ENCODE data around the gene FETUB. TPM values are rescaled to one million over a fixed set of nuclear protein-coding genes. Genes with fewer than 3 reads are reported as not detected.

The FETUB gene
- total and polyA plus RNA-seq, 2 experiments from 2014 or later = 5.8 to 7.2 TPM

DNA sequence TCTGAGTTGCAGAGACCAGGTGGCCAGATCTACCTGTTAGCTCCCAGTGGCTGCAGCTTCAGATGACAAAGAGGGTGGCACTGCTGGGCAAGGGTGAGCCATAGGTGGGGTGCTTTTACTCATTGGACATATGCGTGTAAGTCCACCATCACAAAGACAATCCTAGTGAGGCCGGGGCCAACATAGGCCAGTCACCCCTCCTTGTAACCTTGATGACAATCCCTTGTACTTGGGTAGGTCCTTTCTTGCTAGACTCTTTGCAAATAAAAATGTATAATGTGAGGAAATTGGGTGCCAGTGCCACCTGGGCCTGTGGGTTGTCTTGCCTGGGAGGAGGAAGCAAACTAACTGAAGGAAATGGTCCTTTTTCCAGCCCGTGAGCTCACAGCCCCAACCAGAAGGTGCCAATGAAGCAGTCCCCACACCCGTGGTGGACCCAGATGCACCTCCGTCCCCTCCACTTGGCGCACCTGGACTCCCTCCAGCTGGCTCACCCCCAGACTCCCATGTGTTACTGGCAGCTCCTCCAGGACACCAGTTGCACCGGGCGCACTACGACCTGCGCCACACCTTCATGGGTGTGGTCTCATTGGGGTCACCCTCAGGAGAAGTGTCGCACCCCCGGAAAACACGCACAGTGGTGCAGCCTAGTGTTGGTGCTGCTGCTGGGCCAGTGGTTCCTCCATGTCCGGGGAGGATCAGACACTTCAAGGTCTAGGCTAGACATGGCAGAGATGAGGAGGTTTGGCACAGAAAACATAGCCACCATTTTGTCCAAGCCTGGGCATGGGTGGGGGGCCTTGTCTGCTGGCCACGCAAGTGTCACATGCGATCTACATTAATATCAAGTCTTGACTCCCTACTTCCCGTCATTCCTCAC is 19.7 kb upstream of the FETUB start:
- H3K27me3 ChIP-seq = no peaks in the 10 kb centered on the region
- 88% methylated on average over 17 of the region's 17 CpGs for WGBS (ENCODE audit: low lambda C conversion rate, missing lambda C conversion rate)
- H3K9me2 ChIP-seq (replicated peaks; ENCODE audit: insufficient read depth) = no peaks in the 10 kb centered on the region
- TF ChIP-seq EZH2 (IDR thresholded peaks at IDR 0.05; ENCODE audit: borderline replicate concordance) (no peak), EZH2phosphoT487 (IDR thresholded peaks at IDR 0.05; ENCODE audit: low read depth, severe bottlenecking, unreplicated experiment) (no peak), CTCF (IDR thresholded peaks at IDR 0.05; ENCODE audit: poor library complexity) (no peak)
- H3K4me1 ChIP-seq (ENCODE audit: insufficient read depth) = no peaks in the 10 kb centered on the region
- no peaks in the 10 kb centered on the region for H4K20me1 ChIP-seq (ENCODE audit: insufficient read depth, poor library complexity, severe bottlenecking)
- H3K79me2 ChIP-seq = no peaks in the 10 kb centered on the region
- no peak overlapping the region for H3K27ac ChIP-seq
- DNase-seq (ENCODE audit: low spot score) = no peak
- H2AFZ ChIP-seq = no peak overlapping the region
- no peak overlapping the region for H3K4me3 ChIP-seq
- H3K4me2 ChIP-seq = no peak overlapping the region
- H3K9me3 ChIP-seq (ENCODE audit: low read depth) = no peaks in the 10 kb centered on the region
- H3K36me3 ChIP-seq (replicated peaks; ENCODE audit: insufficient read depth, low read depth) = no peaks in the 10 kb centered on the region

GRCh38 chr3:186621894-186622650 is 18.1 kb upstream of the FETUB start:
- Histone ChIP-seq H3K27ac (no peak overlapping the region), H3K4me1 (ENCODE audit: insufficient read depth) (no peaks in the 10 kb centered on the region), H3K79me2 (no peaks in the 10 kb centered on the region), H3K4me3 (no peak overlapping the region), H3K9me2 (replicated peaks; ENCODE audit: insufficient read depth) (no peaks in the 10 kb centered on the region), H4K20me1 (ENCODE audit: insufficient read depth, poor library complexity, severe bottlenecking) (no peaks in the 10 kb centered on the region), H3K36me3 (replicated peaks; ENCODE audit: insufficient read depth, low read depth) (no peaks in the 10 kb centered on the region), H3K27me3 (no peaks in the 10 kb centered on the region), H3K9me3 (ENCODE audit: low read depth) (no peaks in the 10 kb centered on the region), H3K4me2 (no peak overlapping the region), H2AFZ (no peak overlapping the region)
- no peak for DNase-seq (ENCODE audit: low spot score)
- 82% methylated on average over 7 of the region's 7 CpGs for WGBS (ENCODE audit: low lambda C conversion rate, missing lambda C conversion rate)
- TF ChIP-seq CTCF (IDR thresholded peaks at IDR 0.05; ENCODE audit: poor library complexity) = no peak

GRCh38 chr3:186622651-186623310 is 17.4 kb upstream of the FETUB start:
- Histone ChIP-seq H3K27me3 (no peaks in the 10 kb centered on the region), H3K4me3 (no peak overlapping the region), H3K4me2 (no peak overlapping the region), H3K4me1 (ENCODE audit: insufficient read depth) (no peaks in the 10 kb centered on the region), H3K79me2 (no peaks in the 10 kb centered on the region), H3K9me3 (ENCODE audit: low read depth) (no peaks in the 10 kb centered on the region), H2AFZ (no peak overlapping the region), H3K36me3 (replicated peaks; ENCODE audit: insufficient read depth, low read depth) (no peaks in the 10 kb centered on the region), H3K27ac (no peak overlapping the region), H4K20me1 (ENCODE audit: insufficient read depth, poor library complexity, severe bottlenecking) (no peaks in the 10 kb centered on the region), H3K9me2 (replicated peaks; ENCODE audit: insufficient read depth) (no peaks in the 10 kb centered on the region)
- DNase-seq (ENCODE audit: low spot score) = no peak
- TF ChIP-seq EZH2phosphoT487 (IDR thresholded peaks at IDR 0.05; ENCODE audit: low read depth, severe bottlenecking, unreplicated experiment) = no peak
- TF ChIP-seq EZH2 (IDR thresholded peaks at IDR 0.05; ENCODE audit: borderline replicate concordance) = no peak
- TF ChIP-seq CTCF (IDR thresholded peaks at IDR 0.05; ENCODE audit: poor library complexity) = no peak
- 65% methylated on average over 2 of the region's 2 CpGs for WGBS (ENCODE audit: low lambda C conversion rate, missing lambda C conversion rate)
